ENCODE data around the gene PARD6G.

DNA sequence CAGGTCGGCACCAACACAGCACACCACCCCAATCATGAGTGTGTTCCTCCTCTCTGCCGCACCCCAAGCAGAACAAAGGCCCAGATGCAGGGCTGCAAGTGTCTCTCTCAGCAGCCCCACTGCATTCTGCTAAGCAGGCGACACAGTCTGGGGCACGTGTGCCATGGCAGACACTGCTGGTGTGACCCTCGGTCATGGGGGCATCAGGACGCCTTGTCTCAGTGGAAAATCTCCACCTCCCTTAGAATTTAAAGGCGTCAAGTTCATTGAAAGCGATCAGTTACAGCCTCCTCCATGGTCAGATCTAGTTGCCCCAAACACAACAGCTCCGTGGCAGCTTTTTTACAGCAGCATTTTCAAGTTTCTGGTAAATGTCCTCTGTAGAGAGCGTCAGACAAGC is 81.1 kb downstream of the PARD6G start:
- TF ChIP-seq EZH2phosphoT487 (IDR thresholded peaks at IDR 0.05; ENCODE audit: insufficient read depth, low read depth): no peak
- no peak for TF ChIP-seq EZH2 (IDR thresholded peaks at IDR 0.05; ENCODE audit: insufficient read depth, poor library complexity, severe bottlenecking)

All from GM23248 (cell line).